HepG2 (cell line): ENCODE data around the gene INO80B. TPM values are rescaled to one million over a fixed set of nuclear protein-coding genes. Genes with fewer than 3 reads are reported as not detected.

Experiments used
- AGO1 ChIP-seq: fragments of 200-400 bp; formaldehyde crosslinking; IDR thresholded peaks from 2 replicates; pipeline ENCODE4 v1.6.1; 2017; ENCODE audit warnings: mild to moderate bottlenecking, low read depth, low read length, moderate library complexity; ENCODE audit not compliant: poor library complexity, severe bottlenecking
- ARNT ChIP-seq: fragments of 450-650 bp; IDR thresholded peaks from 2 replicates; pipeline ENCODE4 v1.6.1; 2017
- FOXA1 ChIP-seq, 2 experiments: fragments of 450-650 bp in 1 of 2; sonication (generic) in 1 of 2; formaldehyde crosslinking in 1 of 2; IDR thresholded peaks; 2 replicates each; pipeline versions ENCODE4 v1.4.0 to v1.6.1; 2016 to 2020; ENCODE audit warnings: missing genetic modification reagents in 1 of 2
- KLF6 ChIP-seq: IDR thresholded peaks from 2 replicates; pipeline ENCODE4 v1.8.0; 2016; ENCODE audit warnings: missing biosample characterization, missing genetic modification reagents
- MED8 ChIP-seq: sonication (generic); formaldehyde crosslinking; IDR thresholded peaks from 2 replicates; pipeline ENCODE4 v1.8.1; 2023; ENCODE audit warnings: mild to moderate bottlenecking, missing genetic modification reagents; ENCODE audit not compliant: insufficient replicate concordance
- MEF2D ChIP-seq: sonication (generic); formaldehyde crosslinking; IDR thresholded peaks from 2 replicates; pipeline ENCODE4 v1.5.1; 2020; ENCODE audit warnings: mild to moderate bottlenecking, missing genetic modification reagents
- NAIF1 ChIP-seq: sonication (generic); formaldehyde crosslinking; IDR thresholded peaks from 2 replicates; pipeline ENCODE4 v1.5.0; 2020; ENCODE audit warnings: mild to moderate bottlenecking, missing genetic modification reagents, borderline replicate concordance
- ZC3H4 ChIP-seq: sonication (generic); formaldehyde crosslinking; IDR thresholded peaks from 2 replicates; pipeline ENCODE4 v1.4.0; 2020; ENCODE audit warnings: missing genetic modification reagents, borderline replicate concordance
- ZFP62 ChIP-seq: sonication (generic); formaldehyde crosslinking; IDR thresholded peaks from 2 replicates; pipeline ENCODE4 v1.4.0; 2020; ENCODE audit warnings: missing genetic modification reagents
- ZFYVE20 ChIP-seq: sonication (generic); formaldehyde crosslinking; IDR thresholded peaks from 2 replicates; pipeline ENCODE4 v1.8.0; 2023; ENCODE audit warnings: low read depth, mild to moderate bottlenecking, moderate library complexity, missing genetic modification reagents, borderline replicate concordance
- ZNF263 ChIP-seq: sonication (generic); formaldehyde crosslinking; IDR thresholded peaks from 2 replicates; pipeline ENCODE4 v1.4.0; 2020; ENCODE audit warnings: missing genetic modification reagents
- ZNF709 ChIP-seq: sonication (generic); formaldehyde crosslinking; IDR thresholded peaks from 2 replicates; pipeline ENCODE4 v1.5.0; 2020; ENCODE audit warnings: mild to moderate bottlenecking, missing genetic modification reagents
- ZNF746 ChIP-seq: sonication (generic); formaldehyde crosslinking; IDR thresholded peaks from 2 replicates; pipeline ENCODE4 v1.8.0; 2022; ENCODE audit warnings: mild to moderate bottlenecking, missing genetic modification reagents
- ZNF883 ChIP-seq: sonication (generic); formaldehyde crosslinking; IDR thresholded peaks from 2 replicates; pipeline ENCODE4 v1.5.1; 2020; ENCODE audit warnings: mild to moderate bottlenecking, missing genetic modification reagents; ENCODE audit errors: not compliant biosample characterization
- polyA plus RNA-seq, 8 experiments: library from polyadenylated mRNA; depleted of rRNA in 3 of 8; stranded (reverse) in 7 of 8; unstranded in 1 of 8; fragments of >200 nt; fragmentation: Illumina TruSeq in 4 of 8; extraction: Trizol in 4 of 8; gene quantifications; 2 replicates each; pipeline versions ENCODE4 v1.2.1 to v1.2.3, GENCODE V29; 2011 to 2016; ENCODE audit warnings: low read depth in 4 of 8, missing spikeins in 1 of 8, mixed read lengths in 1 of 8; ENCODE audit not compliant: insufficient read depth in 1 of 8
- total RNA-seq, 5 experiments: library from RNA; depleted of rRNA; stranded (reverse); fragments of >200 nt; fragmentation: Illumina TruSeq; extraction: Trizol; gene quantifications; 2 replicates each; pipeline ENCODE4 v1.2.3, GENCODE V29; 2016; ENCODE audit warnings: low read depth in 1 of 5
- TF ChIP-seq, protein P1 (sequence below): sonication (generic); formaldehyde crosslinking; IDR thresholded peaks from 2 replicates; pipeline ENCODE4 v1.4.0; 2020; ENCODE audit warnings: mild to moderate bottlenecking, missing genetic modification reagents
- TF ChIP-seq, protein P2 (sequence below): IDR thresholded peaks from 2 replicates; pipeline ENCODE4 v1.6.1; 2016; ENCODE audit warnings: missing biosample characterization, missing genetic modification reagents, low read depth
- TF ChIP-seq, protein P3 (sequence below): sonication (generic); formaldehyde crosslinking; IDR thresholded peaks from 2 replicates; pipeline ENCODE4 v1.5.0; 2020; ENCODE audit warnings: missing genetic modification reagents
- TF ChIP-seq, protein P4 (sequence below): sonication (generic); formaldehyde crosslinking; IDR thresholded peaks from 2 replicates; pipeline ENCODE4 v1.4.0; 2020; ENCODE audit warnings: missing genetic modification reagents
- TF ChIP-seq, protein P5 (sequence below): sonication (generic); formaldehyde crosslinking; IDR thresholded peaks from 2 replicates; pipeline ENCODE4 v1.4.0; 2020; ENCODE audit warnings: missing genetic modification reagents

Gene INO80B
- total and polyA plus RNA-seq, 2 of the 13 experiments (the other 11 are each of a cell fraction or from before 2014, with no cell fraction given) = 6.2 to 14.5 TPM

DNA sequence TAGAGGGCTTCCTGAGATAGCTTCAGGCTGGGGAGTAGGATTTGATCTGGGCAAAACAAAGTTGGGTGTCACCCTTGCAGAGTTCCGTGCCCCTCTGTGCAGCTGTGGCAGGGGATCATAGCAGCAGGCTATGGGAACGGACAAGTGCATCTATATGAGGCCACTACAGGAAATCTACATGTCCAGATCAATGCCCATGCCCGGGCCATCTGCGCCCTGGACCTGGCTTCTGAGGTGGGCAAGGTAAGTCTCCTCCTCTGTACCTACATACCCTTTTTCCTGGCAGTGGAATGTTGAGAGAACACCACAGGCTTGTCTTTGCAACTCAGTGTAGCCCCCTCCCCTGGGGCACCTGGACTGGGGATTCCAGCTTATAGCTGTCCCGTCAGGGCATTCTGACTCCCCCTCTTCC lies 29.9 kb upstream of the INO80B start (continued):
- TF ChIP-seq NAIF1 (no peak), ZC3H4 (CRISPR knock-in tag) (no peak; the same call in 1 of the 2 replicates), ZNF883 (CRISPR knock-in tag) (peak; percentile 9), ZNF746 (no peak), AGO1 (peak; percentile 45), MED8 (CRISPR knock-in tag) (no peak), ARNT (no peak), MEF2D (CRISPR knock-in tag) (peak; percentile 56; the same call in 1 of the 2 replicates), ZNF709 (CRISPR knock-in tag) (no peak), ZFYVE20 (CRISPR knock-in tag) (no peak), KLF6 (CRISPR knock-in tag) (no peak), ZNF263 (CRISPR knock-in tag) (0 out of 2 replicates have a peak, but pooled peaks have one; percentile 28), FOXA1 (IDR thresholded peaks at IDR 0.05) (no peak), FOXA1 (CRISPR knock-in tag; IDR thresholded peaks at IDR 0.05) (no peak), ZFP62 (CRISPR knock-in tag) (no peak)
- TF ChIP-seq, protein P1, sequence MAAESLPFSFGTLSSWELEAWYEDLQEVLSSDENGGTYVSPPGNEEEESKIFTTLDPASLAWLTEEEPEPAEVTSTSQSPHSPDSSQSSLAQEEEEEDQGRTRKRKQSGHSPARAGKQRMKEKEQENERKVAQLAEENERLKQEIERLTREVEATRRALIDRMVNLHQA (CRISPR knock-in tag) = no peak
- TF ChIP-seq, protein P2, sequence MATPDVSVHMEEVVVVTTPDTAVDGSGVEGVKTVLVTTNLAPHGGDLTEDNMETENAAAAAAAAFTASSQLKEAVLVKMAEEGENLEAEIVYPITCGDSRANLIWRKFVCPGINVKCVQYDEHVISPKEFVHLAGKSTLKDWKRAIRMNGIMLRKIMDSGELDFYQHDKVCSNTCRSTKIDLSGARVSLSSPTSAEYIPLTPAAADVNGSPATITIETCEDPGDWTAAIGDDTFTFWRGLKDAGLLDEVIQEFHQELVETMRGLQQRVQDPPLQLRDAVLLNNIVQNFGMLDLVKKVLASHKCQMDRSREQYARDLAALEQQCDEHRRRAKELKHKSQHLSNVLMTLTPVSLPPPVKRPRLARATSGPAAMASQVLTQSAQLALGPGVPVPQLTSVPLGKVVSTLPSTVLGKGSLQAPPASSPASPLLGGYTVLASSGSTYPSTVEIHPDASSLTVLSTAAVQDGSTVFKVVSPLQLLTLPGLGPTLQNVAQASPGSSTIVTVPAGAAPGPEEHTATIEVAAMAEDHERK (CRISPR knock-in tag) = no peak
- TF ChIP-seq, protein P3, sequence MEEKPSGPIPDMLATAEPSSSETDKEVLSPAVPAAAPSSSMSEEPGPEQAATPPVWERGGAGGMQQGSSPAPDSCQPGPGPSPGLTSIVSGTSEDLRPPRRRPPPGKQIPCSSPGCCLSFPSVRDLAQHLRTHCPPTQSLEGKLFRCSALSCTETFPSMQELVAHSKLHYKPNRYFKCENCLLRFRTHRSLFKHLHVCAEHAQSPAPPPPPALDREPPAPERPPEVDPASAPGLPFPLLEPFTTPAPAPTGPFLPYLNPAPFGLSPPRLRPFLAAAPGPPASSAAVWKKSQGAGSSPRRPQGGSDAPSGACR (CRISPR knock-in tag) = no peak; the same call in 1 of the 2 replicates
- TF ChIP-seq, protein P4, sequence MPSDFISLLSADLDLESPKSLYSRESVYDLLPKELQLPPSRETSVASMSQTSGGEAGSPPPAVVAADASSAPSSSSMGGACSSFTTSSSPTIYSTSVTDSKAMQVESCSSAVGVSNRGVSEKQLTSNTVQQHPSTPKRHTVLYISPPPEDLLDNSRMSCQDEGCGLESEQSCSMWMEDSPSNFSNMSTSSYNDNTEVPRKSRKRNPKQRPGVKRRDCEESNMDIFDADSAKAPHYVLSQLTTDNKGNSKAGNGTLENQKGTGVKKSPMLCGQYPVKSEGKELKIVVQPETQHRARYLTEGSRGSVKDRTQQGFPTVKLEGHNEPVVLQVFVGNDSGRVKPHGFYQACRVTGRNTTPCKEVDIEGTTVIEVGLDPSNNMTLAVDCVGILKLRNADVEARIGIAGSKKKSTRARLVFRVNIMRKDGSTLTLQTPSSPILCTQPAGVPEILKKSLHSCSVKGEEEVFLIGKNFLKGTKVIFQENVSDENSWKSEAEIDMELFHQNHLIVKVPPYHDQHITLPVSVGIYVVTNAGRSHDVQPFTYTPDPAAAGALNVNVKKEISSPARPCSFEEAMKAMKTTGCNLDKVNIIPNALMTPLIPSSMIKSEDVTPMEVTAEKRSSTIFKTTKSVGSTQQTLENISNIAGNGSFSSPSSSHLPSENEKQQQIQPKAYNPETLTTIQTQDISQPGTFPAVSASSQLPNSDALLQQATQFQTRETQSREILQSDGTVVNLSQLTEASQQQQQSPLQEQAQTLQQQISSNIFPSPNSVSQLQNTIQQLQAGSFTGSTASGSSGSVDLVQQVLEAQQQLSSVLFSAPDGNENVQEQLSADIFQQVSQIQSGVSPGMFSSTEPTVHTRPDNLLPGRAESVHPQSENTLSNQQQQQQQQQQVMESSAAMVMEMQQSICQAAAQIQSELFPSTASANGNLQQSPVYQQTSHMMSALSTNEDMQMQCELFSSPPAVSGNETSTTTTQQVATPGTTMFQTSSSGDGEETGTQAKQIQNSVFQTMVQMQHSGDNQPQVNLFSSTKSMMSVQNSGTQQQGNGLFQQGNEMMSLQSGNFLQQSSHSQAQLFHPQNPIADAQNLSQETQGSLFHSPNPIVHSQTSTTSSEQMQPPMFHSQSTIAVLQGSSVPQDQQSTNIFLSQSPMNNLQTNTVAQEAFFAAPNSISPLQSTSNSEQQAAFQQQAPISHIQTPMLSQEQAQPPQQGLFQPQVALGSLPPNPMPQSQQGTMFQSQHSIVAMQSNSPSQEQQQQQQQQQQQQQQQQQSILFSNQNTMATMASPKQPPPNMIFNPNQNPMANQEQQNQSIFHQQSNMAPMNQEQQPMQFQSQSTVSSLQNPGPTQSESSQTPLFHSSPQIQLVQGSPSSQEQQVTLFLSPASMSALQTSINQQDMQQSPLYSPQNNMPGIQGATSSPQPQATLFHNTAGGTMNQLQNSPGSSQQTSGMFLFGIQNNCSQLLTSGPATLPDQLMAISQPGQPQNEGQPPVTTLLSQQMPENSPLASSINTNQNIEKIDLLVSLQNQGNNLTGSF (CRISPR knock-in tag) = no peak
- TF ChIP-seq, protein P5, sequence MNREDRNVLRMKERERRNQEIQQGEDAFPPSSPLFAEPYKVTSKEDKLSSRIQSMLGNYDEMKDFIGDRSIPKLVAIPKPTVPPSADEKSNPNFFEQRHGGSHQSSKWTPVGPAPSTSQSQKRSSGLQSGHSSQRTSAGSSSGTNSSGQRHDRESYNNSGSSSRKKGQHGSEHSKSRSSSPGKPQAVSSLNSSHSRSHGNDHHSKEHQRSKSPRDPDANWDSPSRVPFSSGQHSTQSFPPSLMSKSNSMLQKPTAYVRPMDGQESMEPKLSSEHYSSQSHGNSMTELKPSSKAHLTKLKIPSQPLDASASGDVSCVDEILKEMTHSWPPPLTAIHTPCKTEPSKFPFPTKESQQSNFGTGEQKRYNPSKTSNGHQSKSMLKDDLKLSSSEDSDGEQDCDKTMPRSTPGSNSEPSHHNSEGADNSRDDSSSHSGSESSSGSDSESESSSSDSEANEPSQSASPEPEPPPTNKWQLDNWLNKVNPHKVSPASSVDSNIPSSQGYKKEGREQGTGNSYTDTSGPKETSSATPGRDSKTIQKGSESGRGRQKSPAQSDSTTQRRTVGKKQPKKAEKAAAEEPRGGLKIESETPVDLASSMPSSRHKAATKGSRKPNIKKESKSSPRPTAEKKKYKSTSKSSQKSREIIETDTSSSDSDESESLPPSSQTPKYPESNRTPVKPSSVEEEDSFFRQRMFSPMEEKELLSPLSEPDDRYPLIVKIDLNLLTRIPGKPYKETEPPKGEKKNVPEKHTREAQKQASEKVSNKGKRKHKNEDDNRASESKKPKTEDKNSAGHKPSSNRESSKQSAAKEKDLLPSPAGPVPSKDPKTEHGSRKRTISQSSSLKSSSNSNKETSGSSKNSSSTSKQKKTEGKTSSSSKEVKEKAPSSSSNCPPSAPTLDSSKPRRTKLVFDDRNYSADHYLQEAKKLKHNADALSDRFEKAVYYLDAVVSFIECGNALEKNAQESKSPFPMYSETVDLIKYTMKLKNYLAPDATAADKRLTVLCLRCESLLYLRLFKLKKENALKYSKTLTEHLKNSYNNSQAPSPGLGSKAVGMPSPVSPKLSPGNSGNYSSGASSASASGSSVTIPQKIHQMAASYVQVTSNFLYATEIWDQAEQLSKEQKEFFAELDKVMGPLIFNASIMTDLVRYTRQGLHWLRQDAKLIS = no peak
